ENCODE data around the gene ATP10A.

DNA sequence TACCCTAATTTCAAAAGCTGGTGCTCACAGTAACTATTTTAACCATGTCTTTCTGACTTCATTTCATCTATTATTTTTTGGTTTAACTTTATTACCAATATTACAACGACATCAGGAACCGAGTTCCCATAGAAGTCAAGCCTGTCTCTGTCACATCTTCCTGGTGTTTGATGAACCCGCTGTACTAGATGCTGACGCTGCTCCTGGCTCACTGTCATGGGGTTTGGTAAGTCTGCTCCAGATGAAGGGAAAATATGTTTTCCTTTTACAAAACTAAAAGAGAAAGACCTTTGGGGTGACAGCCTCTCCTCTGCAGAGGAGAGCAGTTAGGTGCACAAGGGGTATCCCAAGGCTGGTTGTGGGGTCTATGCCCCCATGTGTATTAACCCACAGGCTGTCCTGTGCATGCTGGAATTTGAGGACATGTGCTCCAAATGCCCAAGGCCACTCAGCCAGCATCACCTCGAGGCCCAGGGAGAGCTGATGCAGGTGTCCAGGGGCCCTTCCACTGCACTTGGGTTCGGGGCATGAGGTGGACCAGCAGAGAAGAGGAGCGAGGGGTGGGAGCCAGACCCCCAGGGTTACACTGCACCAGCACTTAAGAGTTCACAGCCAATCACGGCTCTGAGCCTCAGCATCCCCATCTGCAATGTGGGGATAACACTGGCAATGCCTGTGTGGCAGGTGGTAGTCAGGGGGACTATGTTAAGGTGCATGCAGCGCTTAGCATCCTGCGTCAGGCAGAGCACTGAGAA lies 62.2 kb downstream of the ATP10A start:
- TF ChIP-seq, protein P1, sequence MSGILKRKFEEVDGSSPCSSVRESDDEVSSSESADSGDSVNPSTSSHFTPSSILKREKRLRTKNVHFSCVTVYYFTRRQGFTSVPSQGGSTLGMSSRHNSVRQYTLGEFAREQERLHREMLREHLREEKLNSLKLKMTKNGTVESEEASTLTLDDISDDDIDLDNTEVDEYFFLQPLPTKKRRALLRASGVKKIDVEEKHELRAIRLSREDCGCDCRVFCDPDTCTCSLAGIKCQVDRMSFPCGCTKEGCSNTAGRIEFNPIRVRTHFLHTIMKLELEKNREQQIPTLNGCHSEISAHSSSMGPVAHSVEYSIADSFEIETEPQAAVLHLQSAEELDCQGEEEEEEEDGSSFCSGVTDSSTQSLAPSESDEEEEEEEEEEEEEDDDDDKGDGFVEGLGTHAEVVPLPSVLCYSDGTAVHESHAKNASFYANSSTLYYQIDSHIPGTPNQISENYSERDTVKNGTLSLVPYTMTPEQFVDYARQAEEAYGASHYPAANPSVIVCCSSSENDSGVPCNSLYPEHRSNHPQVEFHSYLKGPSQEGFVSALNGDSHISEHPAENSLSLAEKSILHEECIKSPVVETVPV (CRISPR knock-in tag; IDR thresholded peaks at IDR 0.05): no peak
- TF ChIP-seq ZNF565 (CRISPR knock-in tag; conservative IDR thresholded peaks at IDR 0.05; ENCODE audit: low read depth) (no peak), SNAI2 (CRISPR knock-in tag; IDR thresholded peaks at IDR 0.05) (no peak), ARNTL (CRISPR knock-in tag; IDR thresholded peaks at IDR 0.05; ENCODE audit: borderline replicate concordance, low read depth) (no peak), ZFP30 (CRISPR knock-in tag; IDR thresholded peaks at IDR 0.05) (no peak), ZFP3 (CRISPR knock-in tag; IDR thresholded peaks at IDR 0.05) (no peak), CSDC2 (CRISPR knock-in tag; IDR thresholded peaks at IDR 0.05) (no peak), RARB (CRISPR knock-in tag; IDR thresholded peaks at IDR 0.05) (no peak), ESRRG (CRISPR knock-in tag; IDR thresholded peaks at IDR 0.05) (no peak), ZNF8 (CRISPR knock-in tag; IDR thresholded peaks at IDR 0.05) (no peak), OSR1 (CRISPR knock-in tag; IDR thresholded peaks at IDR 0.05) (no peak)
- TF ChIP-seq, protein P2, sequence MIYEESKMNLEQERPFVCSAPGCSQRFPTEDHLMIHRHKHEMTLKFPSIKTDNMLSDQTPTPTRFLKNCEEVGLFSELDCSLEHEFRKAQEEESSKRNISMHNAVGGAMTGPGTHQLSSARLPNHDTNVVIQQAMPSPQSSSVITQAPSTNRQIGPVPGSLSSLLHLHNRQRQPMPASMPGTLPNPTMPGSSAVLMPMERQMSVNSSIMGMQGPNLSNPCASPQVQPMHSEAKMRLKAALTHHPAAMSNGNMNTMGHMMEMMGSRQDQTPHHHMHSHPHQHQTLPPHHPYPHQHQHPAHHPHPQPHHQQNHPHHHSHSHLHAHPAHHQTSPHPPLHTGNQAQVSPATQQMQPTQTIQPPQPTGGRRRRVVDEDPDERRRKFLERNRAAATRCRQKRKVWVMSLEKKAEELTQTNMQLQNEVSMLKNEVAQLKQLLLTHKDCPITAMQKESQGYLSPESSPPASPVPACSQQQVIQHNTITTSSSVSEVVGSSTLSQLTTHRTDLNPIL (CRISPR knock-in tag; IDR thresholded peaks at IDR 0.05; ENCODE audit: low read depth): no peak
- TF ChIP-seq, protein P3, sequence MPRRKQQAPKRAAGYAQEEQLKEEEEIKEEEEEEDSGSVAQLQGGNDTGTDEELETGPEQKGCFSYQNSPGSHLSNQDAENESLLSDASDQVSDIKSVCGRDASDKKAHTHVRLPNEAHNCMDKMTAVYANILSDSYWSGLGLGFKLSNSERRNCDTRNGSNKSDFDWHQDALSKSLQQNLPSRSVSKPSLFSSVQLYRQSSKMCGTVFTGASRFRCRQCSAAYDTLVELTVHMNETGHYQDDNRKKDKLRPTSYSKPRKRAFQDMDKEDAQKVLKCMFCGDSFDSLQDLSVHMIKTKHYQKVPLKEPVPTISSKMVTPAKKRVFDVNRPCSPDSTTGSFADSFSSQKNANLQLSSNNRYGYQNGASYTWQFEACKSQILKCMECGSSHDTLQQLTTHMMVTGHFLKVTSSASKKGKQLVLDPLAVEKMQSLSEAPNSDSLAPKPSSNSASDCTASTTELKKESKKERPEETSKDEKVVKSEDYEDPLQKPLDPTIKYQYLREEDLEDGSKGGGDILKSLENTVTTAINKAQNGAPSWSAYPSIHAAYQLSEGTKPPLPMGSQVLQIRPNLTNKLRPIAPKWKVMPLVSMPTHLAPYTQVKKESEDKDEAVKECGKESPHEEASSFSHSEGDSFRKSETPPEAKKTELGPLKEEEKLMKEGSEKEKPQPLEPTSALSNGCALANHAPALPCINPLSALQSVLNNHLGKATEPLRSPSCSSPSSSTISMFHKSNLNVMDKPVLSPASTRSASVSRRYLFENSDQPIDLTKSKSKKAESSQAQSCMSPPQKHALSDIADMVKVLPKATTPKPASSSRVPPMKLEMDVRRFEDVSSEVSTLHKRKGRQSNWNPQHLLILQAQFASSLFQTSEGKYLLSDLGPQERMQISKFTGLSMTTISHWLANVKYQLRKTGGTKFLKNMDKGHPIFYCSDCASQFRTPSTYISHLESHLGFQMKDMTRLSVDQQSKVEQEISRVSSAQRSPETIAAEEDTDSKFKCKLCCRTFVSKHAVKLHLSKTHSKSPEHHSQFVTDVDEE (CRISPR knock-in tag; IDR thresholded peaks at IDR 0.05): no peak
- TF ChIP-seq, protein P4, sequence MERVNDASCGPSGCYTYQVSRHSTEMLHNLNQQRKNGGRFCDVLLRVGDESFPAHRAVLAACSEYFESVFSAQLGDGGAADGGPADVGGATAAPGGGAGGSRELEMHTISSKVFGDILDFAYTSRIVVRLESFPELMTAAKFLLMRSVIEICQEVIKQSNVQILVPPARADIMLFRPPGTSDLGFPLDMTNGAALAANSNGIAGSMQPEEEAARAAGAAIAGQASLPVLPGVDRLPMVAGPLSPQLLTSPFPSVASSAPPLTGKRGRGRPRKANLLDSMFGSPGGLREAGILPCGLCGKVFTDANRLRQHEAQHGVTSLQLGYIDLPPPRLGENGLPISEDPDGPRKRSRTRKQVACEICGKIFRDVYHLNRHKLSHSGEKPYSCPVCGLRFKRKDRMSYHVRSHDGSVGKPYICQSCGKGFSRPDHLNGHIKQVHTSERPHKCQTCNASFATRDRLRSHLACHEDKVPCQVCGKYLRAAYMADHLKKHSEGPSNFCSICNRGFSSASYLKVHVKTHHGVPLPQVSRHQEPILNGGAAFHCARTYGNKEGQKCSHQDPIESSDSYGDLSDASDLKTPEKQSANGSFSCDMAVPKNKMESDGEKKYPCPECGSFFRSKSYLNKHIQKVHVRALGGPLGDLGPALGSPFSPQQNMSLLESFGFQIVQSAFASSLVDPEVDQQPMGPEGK (CRISPR knock-in tag; IDR thresholded peaks at IDR 0.05; ENCODE audit: borderline replicate concordance): no peak
